ENCODE data around the gene MPZL3. TPM values are rescaled to one million over a fixed set of nuclear protein-coding genes. Genes with fewer than 3 reads are reported as not detected.

MPZL3 gene
- total and polyA plus RNA-seq, 3 experiments from 2014 or later, result 10.6 to 119 (median 113) TPM

DNA sequence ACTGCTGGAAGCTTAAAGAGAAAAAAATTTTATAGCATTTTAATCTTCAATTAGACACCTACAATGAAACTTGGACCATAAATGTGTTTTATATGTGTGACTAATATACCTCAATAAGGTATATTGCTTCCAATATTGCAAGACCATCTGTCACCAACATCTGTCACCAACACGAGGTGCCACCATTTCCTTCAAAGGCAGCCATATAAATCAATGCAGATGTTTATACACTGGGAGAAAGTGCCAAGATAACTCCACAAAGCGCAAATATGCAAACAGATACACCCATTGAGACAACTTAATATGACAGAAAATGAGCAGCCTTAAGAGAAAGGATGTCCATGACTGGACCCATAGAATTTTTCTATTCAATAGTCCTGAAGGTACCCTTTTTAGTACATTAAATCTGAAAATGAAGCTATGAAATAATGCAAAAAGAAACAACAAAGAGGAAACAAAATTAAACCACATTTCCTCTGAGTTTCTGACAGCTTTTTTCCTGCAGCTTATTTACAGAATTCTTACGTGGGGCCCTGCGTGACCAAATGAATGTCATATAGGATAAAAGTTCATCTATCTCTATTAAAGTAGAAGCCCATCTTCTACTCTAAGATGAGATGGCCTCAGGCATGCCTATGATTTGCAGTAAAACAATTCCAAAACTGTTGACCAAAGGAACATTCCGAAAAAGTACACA is 12.5 kb downstream of the MPZL3 start:
- ChIA-PET POLR2A (interaction anchor here (1.0 to 3.8 kb wide), 4 partner anchors 9 to 103 kb away, joined by 3 to 27 read pairs (median 6); partner anchors contain the start of genes CD3D and JAML), CTCF (interaction anchor here (0.9 to 1.7 kb wide), 8 partner anchors 10 to 106 kb away, joined by 3 to 6 read pairs (median 4); partner anchors contain the start of gene CD3D)
- H3K27ac ChIP-seq (ENCODE audit: low read depth, low read length), result no peak overlapping the region
- H3K4me3 Mint-ChIP-seq, result peak overlapping the region; percentile 56 to 87 (median 71)
- no peak for DNase-seq
- peak overlapping the region; percentile 5 for H3K4me3 ChIP-seq (ENCODE audit: low read length)
- peaks cover 64 to 91% (median 78%) of the 10 kb centered on the region in 3 donors for H3K4me1 Mint-ChIP-seq
- H3K27ac Mint-ChIP-seq, result peak overlapping the region; percentile 88 to 96 (median 94)
- peaks cover 0 to 61% (median 10%) of the 10 kb centered on the region in 3 donors for H3K36me3 Mint-ChIP-seq
- peaks cover 0 to 2% of the 10 kb centered on the region in 2 donors for H3K27me3 Mint-ChIP-seq
- H3K9me3 ChIP-seq (ENCODE audit: low read length), result no peaks in the 10 kb centered on the region
- no peaks in the 10 kb centered on the region for H3K27me3 ChIP-seq (ENCODE audit: insufficient read depth, low read length, poor library complexity, severe bottlenecking)
- H3K36me3 ChIP-seq (ENCODE audit: insufficient read depth, low read length), result peaks cover 14% of the 10 kb centered on the region
- no peaks in the 10 kb centered on the region for H3K9me3 Mint-ChIP-seq
- H3K4me1 ChIP-seq (ENCODE audit: insufficient read depth, low read length), result peaks cover 50% of the 10 kb centered on the region

DNA sequence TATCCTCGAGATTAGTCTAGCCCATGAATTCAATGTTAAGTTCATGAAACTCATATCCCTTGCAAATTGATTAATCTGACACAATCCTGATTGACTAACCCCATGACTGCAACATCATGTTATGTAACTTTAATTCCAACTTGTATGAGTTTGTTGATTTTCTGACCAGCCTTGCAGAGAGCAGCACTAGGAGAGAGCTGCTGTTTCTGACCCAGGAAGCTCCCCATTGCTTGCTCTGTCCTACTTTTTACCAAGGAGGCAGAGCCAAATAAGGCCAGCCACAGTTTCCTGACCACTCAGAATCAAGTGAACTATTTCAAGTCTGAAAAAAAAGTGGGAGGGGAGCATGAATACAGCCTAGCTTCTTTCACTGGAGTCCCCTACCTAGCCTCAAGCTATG is 13.2 kb downstream of the MPZL3 start:
- Mint-ChIP-seq H3K27me3 (peaks cover 0 to 2% of the 10 kb centered on the region in 2 donors), H3K27ac (peak overlapping the region; percentile 35 to 92 (median 84)), H3K36me3 (peaks cover 4 to 63% (median 12%) of the 10 kb centered on the region in 3 donors), H3K4me3 (peak overlapping the region; percentile 37 to 81 (median 60)), H3K9me3 (no peaks in the 10 kb centered on the region), H3K4me1 (peaks cover 60 to 90% (median 75%) of the 10 kb centered on the region in 3 donors)
- no peaks in the 10 kb centered on the region for H3K27me3 ChIP-seq (ENCODE audit: insufficient read depth, low read length, poor library complexity, severe bottlenecking)
- H3K9me3 ChIP-seq (ENCODE audit: low read length), result no peaks in the 10 kb centered on the region
- no peak for DNase-seq
- peaks cover 50% of the 10 kb centered on the region for H3K4me1 ChIP-seq (ENCODE audit: insufficient read depth, low read length)
- ChIA-PET CTCF (interaction anchor here (1.0 to 1.7 kb wide), 5 partner anchors 9 to 107 kb away, joined by 3 to 5 read pairs (median 4); partner anchors contain the start of gene CD3D), POLR2A (interaction anchor here (1.1 to 2.0 kb wide), 2 partner anchors 9 to 34 kb away, joined by 3 to 8 read pairs; no protein-coding TSS in a partner anchor)
- H3K27ac ChIP-seq (ENCODE audit: low read depth, low read length), result no peak overlapping the region
- H3K4me3 ChIP-seq (ENCODE audit: low read length), result peak overlapping the region; percentile 5
- H3K36me3 ChIP-seq (ENCODE audit: insufficient read depth, low read length), result peaks cover 17% of the 10 kb centered on the region

DNA sequence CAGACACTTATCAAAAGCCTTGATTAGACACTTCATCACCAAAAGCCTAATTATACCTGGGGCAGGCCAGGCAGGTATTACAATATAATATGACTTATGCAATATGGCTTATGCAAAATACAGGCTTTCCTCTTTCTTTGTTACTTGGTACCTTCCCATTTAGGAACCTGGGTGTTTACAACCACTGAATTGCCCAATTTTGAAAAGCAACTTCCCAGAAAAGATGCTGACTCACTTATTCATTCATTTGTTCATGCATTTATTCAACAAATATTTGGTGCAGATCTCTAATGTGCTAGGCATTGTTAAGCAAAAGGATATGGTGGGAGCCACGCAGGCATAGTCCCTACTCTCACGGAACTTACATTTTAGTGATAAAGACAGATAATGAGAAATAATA is 13.7 kb downstream of the MPZL3 start:
- Mint-ChIP-seq H3K27me3 (peaks cover 0 to 2% of the 10 kb centered on the region in 2 donors), H3K9me3 (no peaks in the 10 kb centered on the region), H3K4me3 (peak overlapping the region in 6 of 7 donors; percentile 37 to 81 (median 58)), H3K4me1 (peaks cover 56 to 88% (median 71%) of the 10 kb centered on the region in 3 donors), H3K27ac (peak overlapping the region in 7 of 8 donors; percentile 57 to 92 (median 84)), H3K36me3 (peaks cover 4 to 68% (median 12%) of the 10 kb centered on the region in 3 donors)
- no peak for DNase-seq
- peaks cover 17% of the 10 kb centered on the region for H3K36me3 ChIP-seq (ENCODE audit: insufficient read depth, low read length)
- ChIA-PET CTCF (interaction anchor here (1.5 to 1.7 kb wide), 2 partner anchors 12 to 57 kb away, joined by 4 read pairs; no protein-coding TSS in a partner anchor), POLR2A (interaction anchor here (0.6 to 2.0 kb wide), 2 partner anchors 8 to 51 kb away, joined by 4 to 8 read pairs; no protein-coding TSS in a partner anchor)
- no peaks in the 10 kb centered on the region for H3K27me3 ChIP-seq (ENCODE audit: insufficient read depth, low read length, poor library complexity, severe bottlenecking)
- H3K27ac ChIP-seq (ENCODE audit: low read depth, low read length), result no peak overlapping the region
- no peaks in the 10 kb centered on the region for H3K9me3 ChIP-seq (ENCODE audit: low read length)
- no peak overlapping the region for H3K4me3 ChIP-seq (ENCODE audit: low read length)
- H3K4me1 ChIP-seq (ENCODE audit: insufficient read depth, low read length), result peaks cover 50% of the 10 kb centered on the region

DNA sequence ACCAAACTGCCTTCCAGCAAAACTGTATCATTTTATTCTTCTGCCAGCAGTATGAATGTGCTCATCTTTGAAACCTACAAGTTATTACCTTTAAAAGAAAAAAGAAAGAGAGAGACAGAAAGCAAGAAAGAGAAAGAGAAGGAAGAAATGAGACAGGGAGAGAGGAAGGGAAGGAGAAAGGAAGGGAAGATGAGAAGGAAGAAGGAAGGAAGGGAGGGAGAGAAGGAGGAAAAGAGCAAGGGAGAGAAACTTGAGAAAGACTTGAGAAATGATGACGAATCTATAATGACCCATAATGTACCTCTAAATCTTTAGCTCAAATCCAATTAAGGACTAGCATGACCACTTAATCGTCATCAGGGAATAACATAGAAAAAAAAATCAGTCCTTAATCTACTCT is 16.0 kb downstream of the MPZL3 start:
- no peaks in the 10 kb centered on the region for H3K27me3 Mint-ChIP-seq
- Histone ChIP-seq H3K4me3 (ENCODE audit: low read length) (no peak overlapping the region), H3K9me3 (ENCODE audit: low read length) (no peaks in the 10 kb centered on the region), H3K36me3 (ENCODE audit: insufficient read depth, low read length) (peaks cover 26% of the 10 kb centered on the region), H3K27me3 (ENCODE audit: insufficient read depth, low read length, poor library complexity, severe bottlenecking) (no peaks in the 10 kb centered on the region), H3K4me1 (ENCODE audit: insufficient read depth, low read length) (peaks cover 31% of the 10 kb centered on the region), H3K27ac (ENCODE audit: low read depth, low read length) (no peak overlapping the region)
- peaks cover 42 to 65% (median 48%) of the 10 kb centered on the region in 3 donors for H3K4me1 Mint-ChIP-seq
- DNase-seq, result no peak
- H3K9me3 Mint-ChIP-seq, result no peaks in the 10 kb centered on the region
- CTCF ChIA-PET, result interaction anchor here (1.1 kb wide), 1 partner anchor 17 kb away, joined by 3 read pairs; no protein-coding TSS in a partner anchor
- POLR2A ChIA-PET, result interaction anchor here (0.8 to 1.4 kb wide), 2 partner anchors 10 to 15 kb away, joined by 5 to 8 read pairs; partner anchors contain the start of gene MPZL3
- H3K36me3 Mint-ChIP-seq, result peaks cover 9 to 75% (median 18%) of the 10 kb centered on the region in 3 donors
- no peak overlapping the region for H3K4me3 Mint-ChIP-seq
- H3K27ac Mint-ChIP-seq, result peak overlapping the region in 5 of 8 donors; percentile 23 to 75 (median 52)

DNA sequence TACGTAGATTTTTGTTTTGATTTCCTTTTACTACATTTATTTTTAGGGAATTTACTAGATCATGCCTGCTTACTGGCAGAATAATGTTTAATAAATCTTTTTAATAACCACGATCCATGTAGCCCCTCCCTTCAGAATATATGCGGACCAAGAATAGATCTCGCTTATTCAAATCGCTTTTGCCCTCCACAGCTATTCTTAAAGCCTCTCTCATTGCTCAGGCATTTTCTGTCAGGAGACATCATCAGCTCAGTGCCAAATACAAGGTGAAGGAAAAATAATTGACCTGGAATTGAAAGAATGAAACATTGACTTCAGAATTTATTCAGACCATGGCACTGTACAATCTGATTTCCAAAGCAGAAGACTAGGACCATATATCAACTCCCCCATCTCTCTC is 17.3 kb downstream of the MPZL3 start:
- H3K4me3 Mint-ChIP-seq, result no peak overlapping the region
- peaks cover 9 to 72% (median 18%) of the 10 kb centered on the region in 3 donors for H3K36me3 Mint-ChIP-seq
- POLR2A ChIA-PET, result no interaction called here
- Histone ChIP-seq H3K27ac (ENCODE audit: low read depth, low read length) (no peak overlapping the region), H3K27me3 (ENCODE audit: insufficient read depth, low read length, poor library complexity, severe bottlenecking) (no peaks in the 10 kb centered on the region), H3K9me3 (ENCODE audit: low read length) (no peaks in the 10 kb centered on the region), H3K4me3 (ENCODE audit: low read length) (no peak overlapping the region), H3K36me3 (ENCODE audit: insufficient read depth, low read length) (peaks cover 26% of the 10 kb centered on the region), H3K4me1 (ENCODE audit: insufficient read depth, low read length) (peaks cover 31% of the 10 kb centered on the region)
- H3K9me3 Mint-ChIP-seq, result no peaks in the 10 kb centered on the region
- H3K27ac Mint-ChIP-seq, result peak overlapping the region in 3 of 8 donors; percentile 18 to 69 (median 20)
- peaks cover 30 to 52% (median 35%) of the 10 kb centered on the region in 3 donors for H3K4me1 Mint-ChIP-seq
- CTCF ChIA-PET, result no interaction called here
- H3K27me3 Mint-ChIP-seq, result no peaks in the 10 kb centered on the region
- no peak for DNase-seq

DNA sequence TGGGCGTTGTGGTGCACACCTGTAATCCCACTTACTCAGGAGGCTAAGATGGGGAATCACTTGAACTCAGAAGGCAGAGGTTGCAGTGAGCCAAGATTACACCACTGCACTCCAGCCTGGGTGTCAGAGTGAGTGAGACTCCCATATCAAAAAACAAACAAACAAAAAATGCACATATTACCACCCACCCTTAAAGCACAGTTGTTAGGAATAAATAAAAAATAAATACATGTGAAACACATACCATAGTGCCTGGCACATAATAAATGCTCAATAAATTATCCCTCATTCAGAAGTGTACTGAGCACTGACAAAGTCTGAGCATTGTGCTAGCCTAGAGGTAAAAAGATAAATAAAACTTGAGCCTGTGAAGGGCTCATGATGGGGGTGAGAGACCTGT is 18.3 kb downstream of the MPZL3 start:
- Mint-ChIP-seq H3K4me1 (peaks cover 21 to 42% (median 26%) of the 10 kb centered on the region in 3 donors), H3K27me3 (no peaks in the 10 kb centered on the region), H3K27ac (peak overlapping the region in 7 of 8 donors; percentile 21 to 77 (median 35)), H3K4me3 (no peak overlapping the region), H3K9me3 (no peaks in the 10 kb centered on the region), H3K36me3 (peaks cover 9 to 74% (median 20%) of the 10 kb centered on the region in 3 donors)
- no peak overlapping the region for H3K4me3 ChIP-seq (ENCODE audit: low read length)
- CTCF ChIA-PET, result no interaction called here
- H3K4me1 ChIP-seq (ENCODE audit: insufficient read depth, low read length), result peaks cover 31% of the 10 kb centered on the region
- no peaks in the 10 kb centered on the region for H3K27me3 ChIP-seq (ENCODE audit: insufficient read depth, low read length, poor library complexity, severe bottlenecking)
- POLR2A ChIA-PET, result no interaction called here
- H3K9me3 ChIP-seq (ENCODE audit: low read length), result no peaks in the 10 kb centered on the region
- H3K36me3 ChIP-seq (ENCODE audit: insufficient read depth, low read length), result peaks cover 23% of the 10 kb centered on the region
- no peak for DNase-seq
- H3K27ac ChIP-seq (ENCODE audit: low read depth, low read length), result no peak overlapping the region

DNA sequence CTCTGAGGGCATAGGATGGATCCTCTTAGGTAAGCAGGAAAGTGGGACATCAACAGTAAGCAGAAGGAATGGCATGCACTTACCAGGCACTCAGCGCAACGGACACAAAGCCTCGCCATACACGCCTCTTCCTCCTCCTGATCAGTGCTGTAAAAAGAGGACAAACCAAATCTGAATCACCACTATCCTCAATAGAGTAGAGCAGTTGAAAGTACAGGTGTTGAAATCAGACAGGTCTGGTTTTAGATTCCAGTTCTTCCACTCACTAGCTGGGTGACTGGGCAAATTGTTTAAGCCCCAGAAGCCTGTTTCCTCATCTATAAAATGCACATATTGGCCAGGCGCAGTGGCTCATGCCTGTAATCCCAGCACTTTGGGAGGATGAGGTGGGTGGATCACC is 18.8 kb downstream of the MPZL3 start:
- no peak for DNase-seq
- H3K27ac ChIP-seq (ENCODE audit: low read depth, low read length), result no peak overlapping the region
- ChIA-PET CTCF (no interaction called here), POLR2A (interaction anchor here (0.6 kb wide), 1 partner anchor 126 kb away, joined by 4 read pairs; the partner anchor contains the start of gene UBE4A)
- Mint-ChIP-seq H3K4me1 (peaks cover 19 to 37% (median 21%) of the 10 kb centered on the region in 3 donors), H3K36me3 (peaks cover 9 to 72% (median 21%) of the 10 kb centered on the region in 3 donors), H3K27ac (peak overlapping the region in 5 of 8 donors; percentile 1 to 59 (median 52)), H3K4me3 (no peak overlapping the region), H3K27me3 (no peaks in the 10 kb centered on the region), H3K9me3 (no peaks in the 10 kb centered on the region)
- H3K4me1 ChIP-seq (ENCODE audit: insufficient read depth, low read length), result peaks cover 31% of the 10 kb centered on the region
- no peaks in the 10 kb centered on the region for H3K9me3 ChIP-seq (ENCODE audit: low read length)
- H3K27me3 ChIP-seq (ENCODE audit: insufficient read depth, low read length, poor library complexity, severe bottlenecking), result no peaks in the 10 kb centered on the region
- H3K4me3 ChIP-seq (ENCODE audit: low read length), result no peak overlapping the region
- peaks cover 19% of the 10 kb centered on the region for H3K36me3 ChIP-seq (ENCODE audit: insufficient read depth, low read length)

Data from CD8-positive, alpha-beta memory T cell (primary cell).